ENCODE measurements around the gene GINS2.

DNA sequence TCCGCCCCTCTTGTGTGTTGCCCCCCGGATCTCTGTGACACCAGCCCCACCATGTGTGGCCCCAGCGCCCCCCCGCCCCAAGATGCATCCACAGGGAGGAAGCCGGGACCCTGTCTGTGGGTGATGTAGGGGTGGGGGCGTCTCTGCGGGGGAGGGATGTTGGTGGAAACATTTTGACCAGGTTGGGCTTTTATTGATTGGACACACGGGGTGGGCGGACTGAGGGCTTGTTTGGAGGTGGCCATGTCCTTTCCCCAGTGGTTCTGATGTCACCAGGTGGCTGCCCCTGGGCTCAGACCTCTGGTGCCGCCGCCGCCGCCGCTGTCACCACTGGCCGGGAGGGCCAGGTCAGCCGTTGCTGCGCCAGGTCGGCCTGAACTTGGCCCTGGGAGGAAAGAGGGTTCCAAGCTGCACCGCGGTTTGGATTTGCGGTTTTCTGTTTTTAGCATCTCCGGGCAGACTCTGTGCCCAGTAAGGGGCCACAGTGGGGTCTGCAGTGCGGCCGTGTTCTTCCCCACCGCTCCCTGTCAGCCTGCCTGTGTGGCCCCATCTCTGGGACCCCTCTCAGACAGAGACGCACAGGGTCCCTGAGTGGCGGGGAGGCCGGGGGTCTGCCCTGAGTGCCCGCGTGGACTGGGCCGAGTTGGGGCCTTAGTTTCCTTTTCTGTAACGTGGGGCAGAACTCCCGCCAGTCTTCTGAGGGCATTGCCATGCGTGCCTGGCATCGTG lies 55.9 kb downstream of the GINS2 start:
- TF ChIP-seq CTCF (conservative IDR thresholded peaks at IDR 0.05; ENCODE audit: low read depth, low read length) (no peak), CEBPB (IDR thresholded peaks at IDR 0.05; ENCODE audit: low read depth, low read length) (no peak), FOS (IDR thresholded peaks at IDR 0.05; ENCODE audit: low read depth, low read length) (no peak), POLR2A (IDR thresholded peaks at IDR 0.05; ENCODE audit: low read depth, low read length) (no peak), MAFK (IDR thresholded peaks at IDR 0.05; ENCODE audit: low read depth, low read length) (no peak), MXI1 (IDR thresholded peaks at IDR 0.05; ENCODE audit: borderline replicate concordance, low read depth, low read length) (no peak)
